HG02588 (cell line): Measurements from ENCODE around the gene OR4K1.
"Not testable (repeated sequence)": the region's sequence is repeated elsewhere in the genome, so short reads cannot be mapped to it uniquely, and the experiment has no call there.

Experiments
- ATAC-seq: cut with Tn5 transposase; IDR thresholded peaks from one replicate; pipeline ENCODE4 v1.9.1; 2021; ENCODE audit warnings: mild to moderate bottlenecking, moderate library complexity; ENCODE audit not compliant: unreplicated experiment

OR4K1 gene, protein sequence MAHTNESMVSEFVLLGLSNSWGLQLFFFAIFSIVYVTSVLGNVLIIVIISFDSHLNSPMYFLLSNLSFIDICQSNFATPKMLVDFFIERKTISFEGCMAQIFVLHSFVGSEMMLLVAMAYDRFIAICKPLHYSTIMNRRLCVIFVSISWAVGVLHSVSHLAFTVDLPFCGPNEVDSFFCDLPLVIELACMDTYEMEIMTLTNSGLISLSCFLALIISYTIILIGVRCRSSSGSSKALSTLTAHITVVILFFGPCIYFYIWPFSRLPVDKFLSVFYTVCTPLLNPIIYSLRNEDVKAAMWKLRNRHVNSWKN

GRCh38 chr14:19930617-19931016 lies at the start of gene OR4K1:
TSS of gene OR4K1 (plus strand) at chr14:19930917. CDS start at chr14:19935667, 4,750 bp downstream.
- no peak for ATAC-seq

DNA sequence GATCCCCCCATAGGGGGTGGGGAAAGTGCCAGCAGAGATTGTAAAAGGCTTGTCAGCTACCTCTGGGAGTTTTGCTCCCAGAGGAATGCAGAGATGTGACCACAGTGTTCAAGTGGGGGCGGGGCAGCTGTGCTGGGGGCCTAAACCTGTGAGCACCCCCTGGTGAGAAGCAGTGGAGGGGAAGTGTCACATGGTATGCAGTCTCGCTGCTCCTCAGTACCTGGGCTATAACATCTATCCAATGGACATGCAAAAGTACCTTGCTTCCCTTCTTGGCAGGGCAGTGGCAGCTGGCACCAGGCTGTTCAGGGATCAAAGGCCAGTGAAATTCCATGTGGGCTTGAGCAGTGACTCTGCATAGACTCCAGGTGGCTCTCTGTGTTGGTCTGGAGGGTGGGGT lies 35.4 kb upstream of the OR4K1 start:
- ATAC-seq: no peak

- no peak for ATAC-seq
Observed at GRCh38 chr14:19900999-19901398, 29.7 kb upstream of the OR4K1 start.

DNA sequence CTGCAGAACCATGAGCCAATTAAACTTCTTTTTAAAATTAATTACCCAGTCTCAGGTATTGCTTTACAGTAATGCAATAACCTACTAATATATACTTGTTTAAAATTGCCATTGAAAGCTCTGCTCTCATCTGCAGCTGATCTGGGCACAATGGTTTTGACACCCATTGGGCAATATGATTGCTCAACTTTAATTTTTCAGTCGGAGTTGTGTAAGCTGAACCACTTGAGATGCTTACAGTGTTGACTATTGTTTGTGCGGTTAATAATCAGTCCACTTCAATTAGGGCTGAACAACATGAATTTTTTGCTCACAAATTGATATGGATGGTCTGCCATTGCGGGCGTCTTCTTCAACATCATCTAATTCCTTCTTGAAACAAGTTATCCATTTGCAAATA lies 28.3 kb upstream of the OR4K1 start:
- ATAC-seq: no peak

- ATAC-seq: no peak
Observed at GRCh38 chr14:19906665-19907064, 24.1 kb upstream of the OR4K1 start.

GRCh38 chr14:19911114-19911513 lies 19.6 kb upstream of the OR4K1 start:
- no peak for ATAC-seq

DNA sequence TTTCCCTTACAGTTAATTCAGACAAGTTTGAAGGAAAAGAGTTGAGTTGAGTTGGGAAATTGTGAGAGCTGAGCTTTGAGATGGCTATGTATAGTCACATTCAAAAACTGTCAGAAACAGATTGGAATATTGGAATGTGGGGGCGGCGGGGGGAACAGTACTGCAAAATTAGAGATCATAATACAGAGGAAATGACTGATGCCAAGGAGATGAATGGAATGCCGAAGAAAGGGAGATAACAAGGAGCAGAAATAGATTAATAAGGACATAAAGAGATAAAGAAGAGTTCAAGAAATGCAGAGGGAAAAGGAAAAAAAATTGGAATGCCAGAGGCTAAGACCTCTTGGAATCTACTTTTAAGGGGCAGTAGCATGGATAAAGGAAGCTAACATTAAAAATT lies 13.5 kb upstream of the OR4K1 start:
- no peak for ATAC-seq

DNA sequence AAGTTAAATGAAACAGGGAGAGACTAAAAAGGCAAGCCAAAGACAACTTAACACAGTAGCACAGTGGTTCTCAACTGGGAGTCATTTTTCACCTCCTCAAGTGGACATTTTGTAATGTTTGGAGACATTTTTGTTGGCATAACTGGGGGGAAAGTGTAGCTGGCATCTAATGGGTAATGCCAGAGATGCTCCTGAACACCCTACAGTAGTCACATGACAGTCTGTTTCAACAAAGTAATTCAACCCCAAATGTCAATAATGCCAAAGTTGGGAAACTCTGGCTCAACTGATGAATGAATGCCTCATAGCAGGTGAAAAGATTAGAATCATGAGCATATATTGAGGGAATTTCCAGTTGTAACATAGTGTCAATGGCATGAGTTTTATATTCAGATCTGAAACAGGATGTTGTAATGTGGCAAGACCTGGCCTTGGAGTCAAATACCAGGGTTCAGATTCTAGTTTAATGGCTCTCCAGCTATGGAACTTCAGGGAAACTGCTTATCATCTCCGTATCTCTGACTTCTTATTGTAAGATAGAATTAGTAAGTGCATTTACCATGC lies 12.7 kb upstream of the OR4K1 start:
- ATAC-seq: no peak

DNA sequence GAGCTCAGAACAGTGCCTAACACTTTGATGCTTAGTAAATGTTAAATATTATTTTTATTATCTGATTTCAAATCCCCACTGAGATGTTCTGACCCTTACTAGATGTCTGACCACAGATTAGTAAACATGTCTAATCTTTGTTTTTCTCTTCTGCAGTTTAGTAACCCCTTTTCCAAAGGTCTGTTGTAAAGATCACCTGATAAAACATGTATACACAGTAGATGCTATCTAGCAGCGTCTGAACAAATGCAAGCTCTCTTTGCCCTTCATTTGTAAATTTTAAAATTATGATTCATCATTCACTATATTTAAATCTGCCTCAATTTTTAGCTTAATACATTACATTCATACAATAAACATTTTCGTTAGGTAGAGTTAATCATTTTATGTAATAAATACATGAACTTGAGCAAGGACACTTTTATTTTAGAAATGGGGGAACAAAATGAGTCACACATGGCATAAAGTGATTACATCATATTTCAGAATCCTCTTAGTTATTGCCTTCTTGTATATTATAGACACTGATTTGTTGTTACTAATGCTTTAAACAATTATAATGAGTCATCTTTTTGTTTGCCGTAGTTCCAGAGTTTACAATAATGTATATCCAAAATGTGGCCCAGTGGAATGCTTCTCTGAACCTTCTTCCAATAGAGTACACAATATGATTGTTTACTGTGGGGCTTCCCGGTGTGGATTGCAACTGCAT lies 12.0 kb upstream of the OR4K1 start:
- ATAC-seq: no peak

DNA sequence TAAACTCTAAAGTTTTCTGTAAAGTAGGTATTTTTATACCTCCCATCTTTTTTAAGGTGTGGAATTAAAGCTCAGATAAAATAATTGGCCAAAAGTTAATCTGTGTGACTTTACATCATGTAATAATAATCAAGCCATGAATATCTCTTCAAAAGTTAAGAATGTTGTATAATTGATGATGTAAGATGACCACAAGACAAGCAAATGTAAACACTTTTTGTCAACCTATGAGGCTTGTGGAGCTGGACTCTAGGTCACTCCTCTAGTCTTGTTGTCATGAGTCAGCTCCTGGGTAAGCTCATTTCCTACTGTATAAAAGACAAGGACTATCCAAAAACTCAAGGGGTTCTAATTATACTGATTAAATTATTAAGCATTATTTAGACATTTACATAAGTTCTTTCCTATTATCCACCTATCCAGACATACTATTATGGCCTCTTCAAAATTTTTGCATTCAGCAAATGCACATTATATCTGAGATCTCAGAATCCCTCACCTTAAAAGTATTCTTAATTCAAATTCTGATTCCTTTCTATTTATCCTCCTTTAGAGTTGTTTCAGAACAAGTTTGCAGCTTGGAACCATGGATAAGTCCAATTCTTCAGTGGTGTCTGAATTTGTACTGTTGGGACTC lies 10.6 kb upstream of the OR4K1 start, which contains the start of gene OR4K5:
Gene OR4K5, plus strand, starts transcription at position 587 of the 637 bp plus-strand sequence. Its CDS starts 0 bp downstream, at position 587.
- no peak for ATAC-seq

GRCh38 chr14:19941668-19942067 lies 11.0 kb downstream of the OR4K1 start:
- ATAC-seq: no peak

- no peak for ATAC-seq
Observed at GRCh38 chr14:19947413-19948090, 16.8 kb downstream of the OR4K1 start.

GRCh38 chr14:19949218-19949617 lies 18.5 kb downstream of the OR4K1 start:
- no peak for ATAC-seq

DNA sequence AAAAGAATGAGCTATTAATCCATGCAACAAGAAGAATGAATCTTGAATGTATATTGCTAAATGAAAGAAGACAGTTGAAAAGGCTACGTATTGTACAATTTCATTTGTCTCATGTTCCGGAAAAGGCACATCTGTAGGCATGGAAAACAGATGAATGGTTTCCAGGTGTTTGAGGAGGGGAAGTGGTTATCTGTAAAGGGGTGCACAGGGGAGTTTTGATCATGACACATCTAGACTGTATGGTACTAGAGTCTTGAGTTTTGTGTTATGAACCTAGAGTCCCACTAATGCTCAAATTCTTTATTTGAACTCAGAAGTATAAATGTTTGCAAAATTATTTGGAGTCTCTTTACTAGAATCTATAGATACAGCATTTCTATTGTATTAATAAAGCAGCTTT lies 39.0 kb downstream of the OR4K1 start:
- not testable (repeated sequence) for ATAC-seq

GRCh38 chr14:19974844-19975243 lies 44.1 kb downstream of the OR4K1 start:
- no peak for ATAC-seq

DNA sequence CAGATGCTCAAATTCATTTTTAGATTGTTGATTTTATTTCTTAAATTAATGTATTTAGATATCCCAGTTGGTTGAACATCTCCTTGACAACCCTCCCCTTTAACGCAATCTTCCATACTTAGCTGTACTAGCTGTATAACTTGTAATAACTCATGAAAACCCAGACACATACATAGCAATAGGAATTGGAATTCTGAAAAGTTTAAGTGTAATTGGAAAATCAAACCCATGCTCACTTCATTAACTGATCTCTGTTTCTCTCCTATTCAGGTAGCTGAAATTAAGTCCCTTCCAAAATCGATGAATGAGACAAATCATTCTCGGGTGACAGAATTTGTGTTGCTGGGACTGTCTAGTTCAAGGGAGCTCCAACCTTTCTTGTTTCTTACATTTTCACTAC lies 44.6 kb downstream of the OR4K1 start, which contains the start of gene OR4K15:
Gene OR4K15, plus strand, starts transcription at position 301 of the 400 bp plus-strand sequence. Its CDS starts 0 bp downstream, at position 301.
- ATAC-seq: no peak
